ENCODE measurements around the gene PRPH2.
"Not testable (repeated sequence)": the region's sequence is repeated elsewhere in the genome, so short reads cannot be mapped to it uniquely, and the experiment has no call there.

PRPH2 gene

DNA sequence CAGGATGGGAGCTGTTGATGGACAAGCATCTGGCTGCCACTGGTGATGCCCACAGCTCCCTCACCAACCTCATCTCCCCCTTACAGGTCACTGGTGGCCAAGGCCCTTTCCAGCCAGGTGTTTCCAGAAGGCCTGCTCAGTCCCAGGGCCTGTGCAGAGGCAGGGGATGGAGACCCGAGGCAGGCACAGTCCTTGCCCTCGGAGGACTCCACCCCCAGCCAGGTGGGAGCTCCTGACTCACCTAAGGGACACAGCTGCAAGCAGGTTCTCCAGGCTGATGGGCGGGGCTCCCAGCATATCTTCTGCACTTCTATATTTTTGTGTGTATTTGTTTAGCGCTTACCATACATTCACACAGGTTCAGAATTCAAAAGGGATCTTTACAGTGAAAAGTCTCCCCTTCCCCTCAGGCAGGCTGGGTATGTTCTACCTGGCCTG is 17.4 kb downstream of the PRPH2 start:
- FAIRE-seq (no peak), DNase-seq (ENCODE audit: insufficient read length, low spot score) (no peak)
- no peak for TF ChIP-seq SPI1 (IDR thresholded peaks at IDR 0.05; ENCODE audit: low read depth, low read length)
- TF ChIP-seq TAF1 (IDR thresholded peaks at IDR 0.05; ENCODE audit: low read depth, low read length): no peak
- TF ChIP-seq POLR2A (IDR thresholded peaks at IDR 0.05; ENCODE audit: low read depth, low read length): no peak
- no peak for TF ChIP-seq PAX5 (IDR thresholded peaks at IDR 0.05; ENCODE audit: insufficient read depth, low read length, severe bottlenecking)
- no peak for TF ChIP-seq POLR2AphosphoS5 (IDR thresholded peaks at IDR 0.05; ENCODE audit: low read depth, low read length)
- TF ChIP-seq POU2F2 (IDR thresholded peaks at IDR 0.05; ENCODE audit: low read depth, low read length): no peak

DNA sequence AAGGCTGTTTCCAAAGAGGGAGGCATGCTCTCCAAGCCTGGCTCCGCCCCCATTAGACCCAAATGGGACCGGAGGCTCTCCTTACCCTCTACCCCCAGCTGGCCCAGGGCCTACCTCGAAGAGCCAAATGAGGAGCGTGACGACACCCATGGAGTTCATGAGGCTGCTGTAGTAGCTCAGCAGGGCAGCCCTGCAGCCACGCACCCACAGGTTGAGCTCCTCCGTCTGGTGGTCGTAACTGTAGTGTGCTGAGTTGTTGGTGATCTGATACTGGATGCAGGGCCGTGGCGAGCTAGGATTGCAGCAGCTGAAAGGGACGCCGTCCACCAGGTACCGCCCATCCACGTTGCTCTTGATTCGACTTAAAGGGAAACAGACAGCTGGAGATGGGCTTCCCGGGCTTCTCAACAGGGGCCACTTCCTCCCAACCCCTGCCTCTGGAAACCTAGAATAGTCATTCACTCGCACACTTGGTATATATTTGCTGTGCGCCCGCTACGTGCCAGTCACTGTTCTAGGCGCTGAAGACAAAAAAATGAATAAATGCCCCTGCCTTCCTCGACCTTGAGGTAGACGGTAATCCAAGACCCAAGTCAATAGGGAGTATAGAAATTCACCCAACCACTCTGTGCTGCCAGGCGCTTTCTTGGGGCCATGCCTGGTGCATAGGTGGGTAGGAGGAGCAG is 18.0 kb downstream of the PRPH2 start:
- FAIRE-seq (no peak), DNase-seq (ENCODE audit: insufficient read length, low spot score) (no peak)
- TF ChIP-seq POU2F2 (IDR thresholded peaks at IDR 0.05; ENCODE audit: low read depth, low read length): no peak
- no peak for TF ChIP-seq SPI1 (IDR thresholded peaks at IDR 0.05; ENCODE audit: low read depth, low read length)
- no peak for TF ChIP-seq POLR2A (IDR thresholded peaks at IDR 0.05; ENCODE audit: low read depth, low read length)
- TF ChIP-seq PAX5 (IDR thresholded peaks at IDR 0.05; ENCODE audit: insufficient read depth, low read length, severe bottlenecking): no peak
- no peak for TF ChIP-seq TAF1 (IDR thresholded peaks at IDR 0.05; ENCODE audit: low read depth, low read length)
- TF ChIP-seq POLR2AphosphoS5 (IDR thresholded peaks at IDR 0.05; ENCODE audit: low read depth, low read length): no peak

- FAIRE-seq; DNase-seq (ENCODE audit: insufficient read length, low spot score): not testable (repeated sequence)
Measured at GRCh38 chr6:42702786-42703185, 19.6 kb downstream of the PRPH2 start.

- DNase-seq (ENCODE audit: insufficient read length, low spot score): no peak
- FAIRE-seq: no peak
- no peak for TF ChIP-seq PAX5 (IDR thresholded peaks at IDR 0.05; ENCODE audit: insufficient read depth, low read length, severe bottlenecking)
- no peak for TF ChIP-seq POLR2AphosphoS5 (IDR thresholded peaks at IDR 0.05; ENCODE audit: low read depth, low read length)
- no peak for TF ChIP-seq TAF1 (IDR thresholded peaks at IDR 0.05; ENCODE audit: low read depth, low read length)
Measured at GRCh38 chr6:42702200-42702599, 20.2 kb downstream of the PRPH2 start.

- TF ChIP-seq POLR2A (IDR thresholded peaks at IDR 0.05; ENCODE audit: low read depth, low read length) (no peak), POLR2AphosphoS5 (IDR thresholded peaks at IDR 0.05; ENCODE audit: low read depth, low read length) (no peak), TAF1 (IDR thresholded peaks at IDR 0.05; ENCODE audit: low read depth, low read length) (no peak), SPI1 (IDR thresholded peaks at IDR 0.05; ENCODE audit: low read depth, low read length) (no peak), PAX5 (IDR thresholded peaks at IDR 0.05; ENCODE audit: insufficient read depth, low read length, severe bottlenecking) (no peak), POU2F2 (IDR thresholded peaks at IDR 0.05; ENCODE audit: low read depth, low read length) (no peak)
- DNase-seq (ENCODE audit: insufficient read length, low spot score): no peak
- FAIRE-seq: no peak
Measured at GRCh38 chr6:42698217-42698616, 24.2 kb downstream of the PRPH2 start.

GRCh38 chr6:42697268-42697655 is 25.1 kb downstream of the PRPH2 start:
- FAIRE-seq (no peak), DNase-seq (ENCODE audit: insufficient read length, low spot score) (no peak)
- TF ChIP-seq TAF1 (IDR thresholded peaks at IDR 0.05; ENCODE audit: low read depth, low read length): no peak
- no peak for TF ChIP-seq POLR2AphosphoS5 (IDR thresholded peaks at IDR 0.05; ENCODE audit: low read depth, low read length)
- TF ChIP-seq POLR2A (IDR thresholded peaks at IDR 0.05; ENCODE audit: low read depth, low read length): no peak
- TF ChIP-seq SPI1 (IDR thresholded peaks at IDR 0.05; ENCODE audit: low read depth, low read length): no peak
- TF ChIP-seq PAX5 (IDR thresholded peaks at IDR 0.05; ENCODE audit: insufficient read depth, low read length, severe bottlenecking): no peak
- TF ChIP-seq POU2F2 (IDR thresholded peaks at IDR 0.05; ENCODE audit: low read depth, low read length): no peak

- DNase-seq (ENCODE audit: insufficient read length, low spot score) (no peak), FAIRE-seq (no peak)
- TF ChIP-seq POLR2A (IDR thresholded peaks at IDR 0.05; ENCODE audit: low read depth, low read length): no peak
Measured at GRCh38 chr6:42696526-42697267, 25.7 kb downstream of the PRPH2 start.

GRCh38 chr6:42694586-42694985 is 27.8 kb downstream of the PRPH2 start:
- TF ChIP-seq TAF1 (IDR thresholded peaks at IDR 0.05; ENCODE audit: low read depth, low read length): no peak
- TF ChIP-seq PAX5 (IDR thresholded peaks at IDR 0.05; ENCODE audit: insufficient read depth, low read length, severe bottlenecking): no peak
- no peak for TF ChIP-seq POU2F2 (IDR thresholded peaks at IDR 0.05; ENCODE audit: low read depth, low read length)
- no peak for TF ChIP-seq POLR2AphosphoS5 (IDR thresholded peaks at IDR 0.05; ENCODE audit: low read depth, low read length)
- FAIRE-seq (no peak), DNase-seq (ENCODE audit: insufficient read length, low spot score) (no peak)

GRCh38 chr6:42693725-42694323 is 28.6 kb downstream of the PRPH2 start:
- TF ChIP-seq TAF1 (IDR thresholded peaks at IDR 0.05; ENCODE audit: low read depth, low read length): no peak
- no peak for TF ChIP-seq POLR2A (IDR thresholded peaks at IDR 0.05; ENCODE audit: low read depth, low read length)
- no peak for TF ChIP-seq POLR2AphosphoS5 (IDR thresholded peaks at IDR 0.05; ENCODE audit: low read depth, low read length)
- no peak for TF ChIP-seq PAX5 (IDR thresholded peaks at IDR 0.05; ENCODE audit: insufficient read depth, low read length, severe bottlenecking)
- TF ChIP-seq SPI1 (IDR thresholded peaks at IDR 0.05; ENCODE audit: low read depth, low read length): peak; percentile 53
- no peak for TF ChIP-seq POU2F2 (IDR thresholded peaks at IDR 0.05; ENCODE audit: low read depth, low read length)
- FAIRE-seq: no peak
- no peak for DNase-seq (ENCODE audit: insufficient read length, low spot score)
